Stimulated activated naive CD8-positive, alpha-beta T cell treated with anti-CD3 and anti-CD28 coated beads, Interleukin-15, Interleukin-2, amounts not matched to agents 100 ng/mL and 50 ng/mL, for 24 hours (primary cell): ENCODE measurements around the gene FCHO2.
"Not testable (repeated sequence)": the region's sequence is repeated elsewhere in the genome, so short reads cannot be mapped to it uniquely, and the experiment has no call there.

ENCODE experiments used
- H3K27ac Mint-ChIP-seq: one replicate; pipeline ENCODE4 v1.8.0; 2021; ENCODE audit warnings: mild to moderate bottlenecking, mixed read lengths
- H3K27me3 Mint-ChIP-seq: one replicate; pipeline ENCODE4 v1.8.0; 2021; ENCODE audit warnings: mixed read lengths
- H3K36me3 Mint-ChIP-seq: one replicate; pipeline ENCODE4 v1.8.0; 2021; ENCODE audit warnings: low read depth, mixed read lengths
- H3K4me1 Mint-ChIP-seq: one replicate; pipeline ENCODE4 v1.8.0; 2021; ENCODE audit warnings: low read depth, mixed read lengths
- H3K4me3 Mint-ChIP-seq: one replicate; pipeline ENCODE4 v1.8.0; 2021; ENCODE audit warnings: mild to moderate bottlenecking, mixed read lengths
- H3K9me3 Mint-ChIP-seq: one replicate; pipeline ENCODE4 v1.8.0; 2021; ENCODE audit warnings: mixed read lengths

Gene FCHO2

DNA sequence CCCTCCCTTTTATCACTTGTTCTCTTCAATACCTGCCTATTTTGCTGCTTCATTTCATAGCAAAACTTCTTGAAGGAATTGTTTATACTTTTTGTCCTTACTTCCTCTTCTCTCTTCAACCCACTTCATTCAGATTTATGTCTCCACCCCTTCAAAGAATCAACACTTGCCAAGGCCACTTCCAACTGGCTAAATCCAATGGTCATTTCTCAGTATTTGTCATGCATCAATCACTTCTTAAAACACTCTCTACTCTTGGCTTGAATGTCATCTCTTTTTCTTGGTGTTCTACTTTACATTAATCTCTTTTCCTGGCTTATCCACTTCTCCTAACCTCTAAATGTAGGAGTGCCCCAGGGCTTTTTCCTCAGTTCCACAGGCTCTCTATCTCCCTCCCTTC, 8.3 kb upstream of the FCHO2 start:
- H3K4me1 Mint-ChIP-seq: no peaks in the 10 kb centered on the region
- H3K36me3 Mint-ChIP-seq: no peaks in the 10 kb centered on the region
- H3K9me3 Mint-ChIP-seq: no peaks in the 10 kb centered on the region
- no peak overlapping the region for H3K4me3 Mint-ChIP-seq
- H3K27ac Mint-ChIP-seq: no peak overlapping the region
- H3K27me3 Mint-ChIP-seq: peaks cover 42% of the 10 kb centered on the region

GRCh38 chr5:72949481-72949880, 6.4 kb upstream of the FCHO2 start:
- Mint-ChIP-seq H3K9me3 (no peaks in the 10 kb centered on the region), H3K27ac (no peak overlapping the region), H3K4me3 (no peak overlapping the region), H3K36me3 (no peaks in the 10 kb centered on the region), H3K27me3 (peaks cover 52% of the 10 kb centered on the region), H3K4me1 (no peaks in the 10 kb centered on the region)

DNA sequence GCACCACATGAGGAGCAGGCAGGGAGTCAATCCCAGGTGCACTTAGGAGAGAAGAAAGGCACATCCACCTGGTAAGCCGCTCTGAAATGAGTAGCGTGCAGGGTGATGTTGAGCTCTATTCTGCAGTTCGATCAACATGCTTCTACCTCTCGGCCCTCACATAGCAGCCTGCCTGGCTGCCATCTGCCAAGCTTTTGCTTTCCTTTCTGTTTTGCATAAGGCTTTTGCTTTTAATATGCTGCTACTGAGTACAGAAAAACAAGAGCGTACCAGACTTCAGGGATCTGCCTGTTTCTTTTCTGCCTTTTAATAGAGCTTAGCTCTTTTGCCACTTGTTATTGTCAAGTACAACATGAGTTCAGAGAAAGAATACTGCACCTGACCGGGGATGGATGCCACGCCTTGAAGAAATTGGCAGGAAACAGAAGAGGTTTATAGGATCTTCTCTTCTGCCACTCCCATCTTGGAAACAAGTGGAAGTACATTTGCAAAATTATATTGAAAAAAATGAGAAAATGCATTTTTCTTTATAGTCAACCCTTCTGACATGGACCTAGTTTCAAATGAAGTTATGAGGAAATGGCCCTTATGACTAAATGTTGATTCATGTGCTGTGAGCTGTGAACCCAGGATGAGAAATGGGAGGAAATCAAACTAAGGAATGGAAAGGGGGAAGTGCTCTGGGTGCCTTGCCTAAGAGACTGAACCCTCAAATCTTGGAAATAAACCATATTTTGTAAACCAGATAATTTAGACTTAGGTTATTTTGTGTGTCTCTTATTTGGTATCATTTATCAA, 4.0 kb upstream of the FCHO2 start:
- Mint-ChIP-seq H3K4me1 (peaks cover 13% of the 10 kb centered on the region), H3K4me3 (no peak overlapping the region), H3K36me3 (no peaks in the 10 kb centered on the region), H3K27ac (no peak overlapping the region), H3K9me3 (no peaks in the 10 kb centered on the region), H3K27me3 (peaks cover 56% of the 10 kb centered on the region)

GRCh38 chr5:72954389-72954788, 1.5 kb upstream of the FCHO2 start:
- Mint-ChIP-seq H3K36me3 (no peaks in the 10 kb centered on the region), H3K27ac (no peak overlapping the region), H3K4me1 (peaks cover 17% of the 10 kb centered on the region), H3K27me3 (peaks cover 57% of the 10 kb centered on the region), H3K9me3 (no peaks in the 10 kb centered on the region), H3K4me3 (no peak overlapping the region)

DNA sequence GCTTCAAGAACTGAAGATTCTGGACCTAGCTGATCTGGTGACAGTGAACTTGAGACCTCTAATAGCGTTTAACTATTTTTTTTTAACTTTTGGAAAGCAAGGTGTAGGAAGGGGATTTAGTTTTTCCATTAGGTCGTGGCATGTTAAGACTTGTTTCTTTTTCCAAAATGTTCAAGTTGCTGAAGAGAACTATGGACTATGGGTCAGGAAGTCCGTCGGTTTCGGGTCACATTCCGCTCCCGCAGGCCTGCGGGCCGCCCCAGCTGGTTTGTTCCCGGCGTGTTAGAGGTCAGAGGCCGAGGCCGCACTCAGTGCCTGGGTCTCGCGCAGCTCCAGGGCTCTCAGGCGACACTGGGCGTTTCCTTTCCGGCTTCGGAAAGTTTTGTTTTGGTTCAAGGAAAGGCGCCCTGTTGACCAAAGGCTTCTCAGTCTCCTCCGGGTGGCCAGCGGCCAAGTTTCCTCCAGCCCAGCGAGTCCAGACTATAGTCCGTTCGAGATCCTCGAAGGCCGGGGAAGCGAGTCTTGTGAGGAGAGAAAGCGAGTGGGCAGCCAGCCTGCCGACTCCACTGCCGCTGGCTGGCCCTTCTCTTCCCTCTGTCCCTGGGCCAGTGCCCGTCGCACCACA, 586 bp upstream of the FCHO2 start:
- Mint-ChIP-seq H3K27me3 (peaks cover 63% of the 10 kb centered on the region), H3K4me1 (peaks cover 17% of the 10 kb centered on the region), H3K4me3 (peak overlapping the region; percentile 84), H3K27ac (peak overlapping the region; percentile 76), H3K9me3 (no peaks in the 10 kb centered on the region), H3K36me3 (no peaks in the 10 kb centered on the region)

GRCh38 chr5:72956324-72957140, 691 bp downstream of the FCHO2 start:
- Mint-ChIP-seq H3K36me3 (no peaks in the 10 kb centered on the region), H3K4me3 (peak overlapping the region; percentile 80), H3K9me3 (no peaks in the 10 kb centered on the region), H3K27me3 (peaks cover 57% of the 10 kb centered on the region), H3K4me1 (peaks cover 17% of the 10 kb centered on the region), H3K27ac (peak overlapping the region; percentile 31)

- peaks cover 54% of the 10 kb centered on the region for H3K27me3 Mint-ChIP-seq
- H3K27ac Mint-ChIP-seq: no peak overlapping the region
These were observed 1.5 kb downstream of the FCHO2 start for GRCh38 chr5:72957337-72957736.

DNA sequence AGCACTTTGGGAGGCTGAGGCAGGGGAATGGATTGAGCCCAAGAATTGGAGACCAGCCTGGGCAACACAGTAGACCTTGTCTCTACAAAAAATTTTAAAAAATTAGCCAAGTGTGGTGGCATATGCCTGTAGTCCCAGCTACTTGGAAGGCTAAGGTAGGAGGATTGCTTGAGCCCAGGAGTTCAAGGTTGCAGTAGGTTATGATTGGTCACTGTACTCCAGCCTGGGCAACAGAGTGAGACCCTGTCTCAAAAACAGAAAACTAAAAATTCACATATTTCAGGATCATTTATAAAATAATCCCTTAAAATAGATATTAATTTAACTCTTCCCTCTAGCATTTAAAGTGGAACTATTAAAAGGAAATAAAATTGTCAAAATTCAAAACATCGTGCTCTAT, 3.4 kb downstream of the FCHO2 start:
- H3K4me1 Mint-ChIP-seq: peaks cover 17% of the 10 kb centered on the region
- H3K27ac Mint-ChIP-seq: no peak overlapping the region
- H3K9me3 Mint-ChIP-seq: no peaks in the 10 kb centered on the region
- H3K27me3 Mint-ChIP-seq: peaks cover 51% of the 10 kb centered on the region
- no peaks in the 10 kb centered on the region for H3K36me3 Mint-ChIP-seq
- H3K4me3 Mint-ChIP-seq: no peak overlapping the region

More at GRCh38 chr5:72957337-72957736, 1.5 kb downstream of the FCHO2 start:
- Mint-ChIP-seq H3K4me1 (peaks cover 17% of the 10 kb centered on the region), H3K36me3 (no peaks in the 10 kb centered on the region), H3K4me3 (peak overlapping the region; percentile 80), H3K9me3 (no peaks in the 10 kb centered on the region)

GRCh38 chr5:72974481-72974880, 18.6 kb downstream of the FCHO2 start:
- H3K4me1 Mint-ChIP-seq, H3K9me3 Mint-ChIP-seq, H3K4me3 Mint-ChIP-seq, H3K27ac Mint-ChIP-seq, H3K36me3 Mint-ChIP-seq, H3K27me3 Mint-ChIP-seq: not testable (repeated sequence)

DNA sequence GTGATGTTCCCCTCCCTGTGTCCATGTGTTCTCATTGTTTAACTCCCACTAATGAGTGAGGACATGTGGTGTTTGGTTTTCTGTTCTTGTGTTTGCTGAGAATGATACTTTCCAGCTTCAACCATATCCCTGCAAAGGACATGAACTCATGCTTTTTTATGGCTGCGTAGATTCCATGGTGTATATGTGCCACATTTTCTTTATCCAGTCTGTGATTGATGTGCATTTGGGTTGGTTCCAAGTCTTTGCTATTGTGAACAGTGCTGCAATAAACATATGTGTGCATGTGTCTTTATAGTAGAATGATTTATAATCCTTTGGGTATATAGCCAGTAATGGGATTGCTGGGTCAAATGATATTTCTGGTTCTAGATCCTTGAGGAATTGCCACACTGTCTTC, 21.0 kb downstream of the FCHO2 start:
- H3K27me3 Mint-ChIP-seq, H3K4me3 Mint-ChIP-seq, H3K9me3 Mint-ChIP-seq, H3K27ac Mint-ChIP-seq, H3K4me1 Mint-ChIP-seq, H3K36me3 Mint-ChIP-seq: not testable (repeated sequence)

DNA sequence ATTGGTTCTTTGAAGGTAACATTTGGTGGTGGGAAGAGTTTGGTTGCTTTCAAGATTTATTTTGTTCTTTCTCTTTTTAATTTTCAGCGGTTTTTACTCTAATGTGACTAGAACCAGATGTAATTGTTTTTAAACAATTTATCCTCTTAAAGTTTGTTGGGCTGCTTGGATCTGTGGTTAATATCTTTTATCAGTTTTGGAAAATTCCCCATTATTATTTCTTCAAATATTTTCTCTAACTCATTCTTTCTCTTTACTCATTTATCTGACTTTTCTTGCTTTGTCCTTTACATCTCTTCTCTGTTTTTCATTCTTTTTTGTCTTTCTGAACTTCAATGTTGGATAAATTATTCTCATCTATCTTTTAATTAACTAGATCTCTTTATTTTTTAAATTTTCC, 29.9 kb downstream of the FCHO2 start:
- H3K27ac Mint-ChIP-seq: no peak overlapping the region
- no peaks in the 10 kb centered on the region for H3K36me3 Mint-ChIP-seq
- peaks cover 3% of the 10 kb centered on the region for H3K4me1 Mint-ChIP-seq
- H3K27me3 Mint-ChIP-seq: peaks cover 8% of the 10 kb centered on the region
- no peak overlapping the region for H3K4me3 Mint-ChIP-seq
- no peaks in the 10 kb centered on the region for H3K9me3 Mint-ChIP-seq

DNA sequence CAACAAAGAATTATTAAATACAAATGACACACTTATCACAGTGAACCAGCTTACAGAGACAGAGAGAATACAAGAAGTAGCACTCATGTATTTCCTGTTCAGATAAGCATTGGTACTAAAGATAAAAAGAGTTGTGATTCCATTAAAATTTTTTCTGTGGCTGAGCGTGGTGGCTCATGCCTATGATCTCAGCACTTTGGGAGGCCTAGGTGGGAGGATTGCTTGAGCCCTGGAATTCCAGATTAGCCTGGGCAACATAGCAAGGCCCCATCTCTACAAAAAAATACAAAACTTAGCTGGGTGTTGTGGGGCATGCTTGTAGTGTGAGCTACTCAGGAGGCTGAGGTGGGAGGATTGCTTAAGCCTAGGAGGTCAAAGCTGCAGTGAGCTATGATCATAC, 32.9 kb downstream of the FCHO2 start:
- Mint-ChIP-seq H3K36me3 (peaks cover 3% of the 10 kb centered on the region), H3K9me3 (no peaks in the 10 kb centered on the region), H3K27ac (peak overlapping the region; percentile 8), H3K27me3 (peaks cover 14% of the 10 kb centered on the region), H3K4me3 (no peak overlapping the region), H3K4me1 (peaks cover 16% of the 10 kb centered on the region)

- H3K4me1 Mint-ChIP-seq: peaks cover 16% of the 10 kb centered on the region
- H3K27ac Mint-ChIP-seq: no peak overlapping the region
- H3K4me3 Mint-ChIP-seq: peak overlapping the region; percentile 23
- H3K27me3 Mint-ChIP-seq: peaks cover 11% of the 10 kb centered on the region
- no peaks in the 10 kb centered on the region for H3K9me3 Mint-ChIP-seq
- peaks cover 8% of the 10 kb centered on the region for H3K36me3 Mint-ChIP-seq
These were observed 35.6 kb downstream of the FCHO2 start for GRCh38 chr5:72991394-72991793.

- no peaks in the 10 kb centered on the region for H3K9me3 Mint-ChIP-seq
- peaks cover 8% of the 10 kb centered on the region for H3K36me3 Mint-ChIP-seq
- H3K27ac Mint-ChIP-seq: no peak overlapping the region
- H3K27me3 Mint-ChIP-seq: peaks cover 9% of the 10 kb centered on the region
- H3K4me3 Mint-ChIP-seq: no peak overlapping the region
- peaks cover 16% of the 10 kb centered on the region for H3K4me1 Mint-ChIP-seq
These were observed 38.7 kb downstream of the FCHO2 start for GRCh38 chr5:72994578-72994977.

- no peaks in the 10 kb centered on the region for H3K9me3 Mint-ChIP-seq
- peaks cover 5% of the 10 kb centered on the region for H3K27me3 Mint-ChIP-seq
- peaks cover 8% of the 10 kb centered on the region for H3K36me3 Mint-ChIP-seq
- H3K27ac Mint-ChIP-seq: no peak overlapping the region
- H3K4me3 Mint-ChIP-seq: no peak overlapping the region
- peaks cover 3% of the 10 kb centered on the region for H3K4me1 Mint-ChIP-seq
These were observed 40.8 kb downstream of the FCHO2 start for GRCh38 chr5:72996632-72997031.
